GM12878 (cell line): Measurements from ENCODE around the gene RCL1. TPM values are rescaled to one million over a fixed set of nuclear protein-coding genes. Genes with fewer than 3 reads are reported as not detected.

ENCODE experiments used
- ATAC-seq: fragments of 200-7000 bp; cut with Tn5 transposase; 3 replicates; pipeline ENCODE4 v1.9.1; 2020; ENCODE audit warnings: mild to moderate bottlenecking, moderate library complexity
- BruUV-seq: library from RNA; stranded (reverse); fragments of 400-500 nt; replicated peaks from 2 replicates; lab custom pipeline; 2021; lab: Mats Ljungman, UMichigan
- CTCF ChIA-PET: fragments of 300-600 bp; sonication (Branson Sonifier 250); formaldehyde crosslinking; extraction: SDS; loops from one replicate; lab custom pipeline; 2021; ENCODE audit warnings: inconsistent platforms; lab: Yijun Ruan, JAX
- POLR2A ChIA-PET: fragments of 350-600 bp; formaldehyde crosslinking; extraction: SDS; loops from one replicate; lab custom pipeline; 2021; ENCODE audit warnings: inconsistent platforms; lab: Charles Lee
- RAD21 ChIA-PET: fragments of 300-600 bp; sonication (Branson Sonifier 250); formaldehyde crosslinking; loops from one replicate; lab custom pipeline; 2023; ENCODE audit warnings: antibody characterized with exemption; ENCODE audit not compliant: unreplicated experiment; lab: Charles Lee
- SMC1A ChIA-PET: fragments of 300-600 bp; sonication (Branson Sonifier 250); formaldehyde crosslinking; loops from one replicate; lab custom pipeline; 2023; ENCODE audit not compliant: unreplicated experiment, uncharacterized antibody; lab: Charles Lee
- DNase-seq: peaks from one replicate; pipeline ENCODE4 v3.0.0-alpha.2; 2011; ENCODE audit warnings: low read depth, low spot score
- FAIRE-seq: peaks from 3 replicates; lab custom pipeline; 2011; peaks lifted over from hg19 to GRCh38; lab: Jason Lieb, UNC
- H2AFZ ChIP-seq: 2 replicates; pipeline ENCODE4 v1.6.0; 2011; ENCODE audit warnings: low read depth, low read length, control low read depth; ENCODE audit not compliant: control insufficient read depth
- H3K27ac ChIP-seq: 2 replicates; pipeline ENCODE4 v1.5.1; 2011; ENCODE audit warnings: control low read depth; ENCODE audit not compliant: control insufficient read depth, insufficient read depth
- H3K27me3 ChIP-seq, 2 experiments: replicated peaks in 1 of 2; 2 replicates each; pipeline versions ENCODE4 v1.6.0 to v1.6.1; 2011; ENCODE audit warnings: low read length in 1 of 2; ENCODE audit not compliant: control insufficient read depth in 2 of 2, insufficient read depth in 2 of 2
- H3K36me3 ChIP-seq, 2 experiments: 2 replicates each; pipeline ENCODE4 v1.5.1; 2011; ENCODE audit warnings: low read length in 1 of 2; ENCODE audit not compliant: control insufficient read depth in 2 of 2, insufficient read depth in 2 of 2
- H3K4me1 ChIP-seq: 2 replicates; pipeline ENCODE4 v1.6.1; 2011; ENCODE audit warnings: mild to moderate bottlenecking, low read length, moderate library complexity, mixed read lengths; ENCODE audit not compliant: control insufficient read depth, insufficient read depth
- H3K4me2 ChIP-seq: 2 replicates; pipeline ENCODE4 v1.6.0; 2011; ENCODE audit warnings: control low read depth; ENCODE audit not compliant: control insufficient read depth, insufficient read depth
- H3K4me3 ChIP-seq: fragments of 200-600 bp; sonication (generic); 2 replicates; pipeline ENCODE4 v1.5.1; 2016
- H3K79me2 ChIP-seq: 2 replicates; pipeline ENCODE4 v1.6.0; 2011; ENCODE audit warnings: low read length; ENCODE audit not compliant: control insufficient read depth, insufficient read depth
- H3K9ac ChIP-seq: 2 replicates; pipeline ENCODE4 v1.8.0; 2011; ENCODE audit warnings: low read length, control low read depth, mixed read lengths; ENCODE audit not compliant: control insufficient read depth, insufficient read depth
- H3K9me3 ChIP-seq: replicated peaks from 3 replicates; pipeline ENCODE4 v1.5.1; 2011; ENCODE audit warnings: mild to moderate bottlenecking, low read length; ENCODE audit not compliant: control insufficient read depth, insufficient read depth
- H4K20me1 ChIP-seq: 2 replicates; pipeline ENCODE4 v1.6.0; 2011; ENCODE audit not compliant: control insufficient read depth, insufficient read depth
- HCFC1 ChIP-seq: fragments of 150-350 bp; IDR thresholded peaks from 2 replicates; pipeline ENCODE4 v1.6.1; 2014; ENCODE audit warnings: low read length
- WGBS: methylation state at CpG from one replicate; pipeline ENCODE4 v1.1.6; 2016; ENCODE audit warnings: low lambda C conversion rate; ENCODE audit not compliant: insufficient replicate concordance, insufficient coverage; ENCODE audit errors: missing lambda C conversion rate; 5-methylcytosine and 5-hydroxymethylcytosine counted together
- in situ Hi-C: fragments of 300-500 bp; cut with MboI; formaldehyde crosslinking; loops from 9 replicates; pipeline ENCODE4 v1.14.3; 2018; ENCODE audit warnings: mixed read lengths
- intact Hi-C: fragments of 100-400 bp; cut with micrococcal nuclease; formaldehyde crosslinking; loops from one replicate; pipeline ENCODE4 v1.14.2; 2022; ENCODE audit not compliant: unreplicated experiment
- polyA plus RNA-seq, 11 experiments: library from polyadenylated mRNA; depleted of rRNA in 4 of 11; unstranded in 6 of 11; stranded (reverse) in 5 of 11; fragments of >200 nt; fragmentation: Nextera tagmentation in 4 of 11; fragmentation: Illumina TruSeq in 1 of 11; extraction: Ambion mirVana in 4 of 11; extraction: Trizol in 1 of 11; gene quantifications; 1 replicate in 1 of 11; 2 replicates in 10 of 11; pipeline versions ENCODE4 v1.2.1 to v1.2.3, GENCODE V29; 2011 to 2016; ENCODE audit warnings: inconsistent platforms in 2 of 11, missing spikeins in 2 of 11, low read depth in 1 of 11
- total RNA-seq, 4 experiments: library from RNA; depleted of rRNA in 3 of 4; stranded (reverse); fragments of >200 nt in 3 of 4; fragmentation: Illumina TruSeq in 1 of 4; extraction: Trizol in 1 of 4; gene quantifications; 2 replicates each; pipeline versions ENCODE4 v1.2.1 to v1.2.3, GENCODE V29; 2013 to 2021
- TF ChIP-seq, protein P1 (sequence below): IDR thresholded peaks from 2 replicates; pipeline ENCODE4 v1.6.1; 2012; ENCODE audit warnings: low read length, inconsistent platforms
- TF ChIP-seq, protein P2 (sequence below): IDR thresholded peaks from 2 replicates; pipeline ENCODE4 v1.6.1; 2011; ENCODE audit warnings: mild to moderate bottlenecking, low read depth, low read length, moderate library complexity; ENCODE audit not compliant: insufficient replicate concordance
- TF ChIP-seq, protein P3 (sequence below): fragments of 450-650 bp; IDR thresholded peaks from 2 replicates; pipeline ENCODE4 v1.6.1; 2018; ENCODE audit warnings: mild to moderate bottlenecking, low read depth, moderate library complexity; ENCODE audit not compliant: partially characterized antibody

The RCL1 gene
- total and polyA plus RNA-seq, 10 of the 15 experiments (the other 5 are each of a cell fraction or from before 2014, with no cell fraction given): 21.1 to 46.8 (median 30.5) TPM

DNA sequence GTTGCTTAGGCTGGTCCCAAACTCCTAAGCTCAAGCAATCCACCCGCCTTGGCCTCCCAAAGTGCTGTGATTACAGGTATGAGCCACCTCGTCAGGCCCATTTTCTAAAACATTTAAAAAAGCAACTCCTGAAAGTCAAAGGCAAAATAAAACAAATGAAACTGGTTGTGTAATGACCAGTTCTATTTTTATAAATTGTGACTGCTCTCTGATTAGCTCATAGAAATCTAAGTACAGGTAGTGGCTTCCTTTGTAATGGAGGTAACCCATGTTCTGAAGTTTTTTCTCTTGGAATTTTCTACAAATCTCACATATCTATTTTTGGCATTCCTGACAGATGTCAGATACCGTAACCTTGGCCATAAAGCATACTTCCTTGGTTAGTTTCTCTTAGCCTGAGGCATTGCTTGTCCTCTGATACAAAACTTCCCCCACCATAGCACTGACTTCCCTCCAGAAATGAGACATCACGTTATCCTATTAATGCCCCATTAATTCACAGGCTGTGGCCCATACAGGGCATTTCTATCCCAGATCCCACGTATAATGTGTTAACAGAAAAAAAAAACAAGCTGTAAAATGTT lies 37.6 kb upstream of the RCL1 start (continued):
- TF ChIP-seq, protein P1, sequence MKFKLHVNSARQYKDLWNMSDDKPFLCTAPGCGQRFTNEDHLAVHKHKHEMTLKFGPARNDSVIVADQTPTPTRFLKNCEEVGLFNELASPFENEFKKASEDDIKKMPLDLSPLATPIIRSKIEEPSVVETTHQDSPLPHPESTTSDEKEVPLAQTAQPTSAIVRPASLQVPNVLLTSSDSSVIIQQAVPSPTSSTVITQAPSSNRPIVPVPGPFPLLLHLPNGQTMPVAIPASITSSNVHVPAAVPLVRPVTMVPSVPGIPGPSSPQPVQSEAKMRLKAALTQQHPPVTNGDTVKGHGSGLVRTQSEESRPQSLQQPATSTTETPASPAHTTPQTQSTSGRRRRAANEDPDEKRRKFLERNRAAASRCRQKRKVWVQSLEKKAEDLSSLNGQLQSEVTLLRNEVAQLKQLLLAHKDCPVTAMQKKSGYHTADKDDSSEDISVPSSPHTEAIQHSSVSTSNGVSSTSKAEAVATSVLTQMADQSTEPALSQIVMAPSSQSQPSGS: 0 out of 2 replicates have a peak, but pooled peaks have one; percentile 44
- TF ChIP-seq HCFC1: no peak

DNA sequence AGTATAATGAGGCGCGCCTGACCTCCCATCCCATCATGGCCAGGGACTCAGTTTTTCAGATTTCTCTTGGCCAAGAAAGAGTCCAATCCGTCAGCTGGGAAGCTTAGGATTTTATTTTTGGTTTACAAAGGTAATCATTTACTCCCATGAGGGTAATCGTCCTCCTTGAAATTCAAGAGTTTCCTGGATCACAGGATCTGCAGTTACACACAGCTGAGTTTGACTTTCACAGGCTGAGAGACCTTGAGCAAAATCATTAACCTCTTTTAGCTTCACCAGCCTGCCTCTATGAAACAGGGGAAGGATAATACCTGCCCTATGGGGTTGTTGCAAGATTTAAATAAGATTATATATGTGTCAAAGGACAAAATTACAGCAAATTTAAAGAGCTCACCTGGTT lies 36.3 kb upstream of the RCL1 start:
- intact Hi-C loops: loop anchor here (5.0 to 10.0 kb wide), 2 partner anchors 318 to 506 kb away; no protein-coding TSS in a partner anchor
- BruUV-seq: no TSS peak
- FAIRE-seq (no peak), DNase-seq (no peak), ATAC-seq (no peak)
- TF ChIP-seq, protein P2, sequence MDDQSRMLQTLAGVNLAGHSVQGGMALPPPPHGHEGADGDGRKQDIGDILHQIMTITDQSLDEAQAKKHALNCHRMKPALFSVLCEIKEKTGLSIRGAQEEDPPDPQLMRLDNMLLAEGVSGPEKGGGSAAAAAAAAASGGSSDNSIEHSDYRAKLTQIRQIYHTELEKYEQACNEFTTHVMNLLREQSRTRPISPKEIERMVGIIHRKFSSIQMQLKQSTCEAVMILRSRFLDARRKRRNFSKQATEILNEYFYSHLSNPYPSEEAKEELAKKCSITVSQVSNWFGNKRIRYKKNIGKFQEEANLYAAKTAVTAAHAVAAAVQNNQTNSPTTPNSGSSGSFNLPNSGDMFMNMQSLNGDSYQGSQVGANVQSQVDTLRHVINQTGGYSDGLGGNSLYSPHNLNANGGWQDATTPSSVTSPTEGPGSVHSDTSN: no peak
- TF ChIP-seq, protein P3, sequence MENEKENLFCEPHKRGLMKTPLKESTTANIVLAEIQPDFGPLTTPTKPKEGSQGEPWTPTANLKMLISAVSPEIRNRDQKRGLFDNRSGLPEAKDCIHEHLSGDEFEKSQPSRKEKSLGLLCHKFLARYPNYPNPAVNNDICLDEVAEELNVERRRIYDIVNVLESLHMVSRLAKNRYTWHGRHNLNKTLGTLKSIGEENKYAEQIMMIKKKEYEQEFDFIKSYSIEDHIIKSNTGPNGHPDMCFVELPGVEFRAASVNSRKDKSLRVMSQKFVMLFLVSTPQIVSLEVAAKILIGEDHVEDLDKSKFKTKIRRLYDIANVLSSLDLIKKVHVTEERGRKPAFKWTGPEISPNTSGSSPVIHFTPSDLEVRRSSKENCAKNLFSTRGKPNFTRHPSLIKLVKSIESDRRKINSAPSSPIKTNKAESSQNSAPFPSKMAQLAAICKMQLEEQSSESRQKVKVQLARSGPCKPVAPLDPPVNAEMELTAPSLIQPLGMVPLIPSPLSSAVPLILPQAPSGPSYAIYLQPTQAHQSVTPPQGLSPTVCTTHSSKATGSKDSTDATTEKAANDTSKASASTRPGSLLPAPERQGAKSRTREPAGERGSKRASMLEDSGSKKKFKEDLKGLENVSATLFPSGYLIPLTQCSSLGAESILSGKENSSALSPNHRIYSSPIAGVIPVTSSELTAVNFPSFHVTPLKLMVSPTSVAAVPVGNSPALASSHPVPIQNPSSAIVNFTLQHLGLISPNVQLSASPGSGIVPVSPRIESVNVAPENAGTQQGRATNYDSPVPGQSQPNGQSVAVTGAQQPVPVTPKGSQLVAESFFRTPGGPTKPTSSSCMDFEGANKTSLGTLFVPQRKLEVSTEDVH: no peak
- H4K20me1 ChIP-seq: no peaks in the 10 kb centered on the region
- H3K27ac ChIP-seq: no peak overlapping the region
- H3K9me3 ChIP-seq: no peaks in the 10 kb centered on the region
- RAD21 ChIA-PET: interaction anchor here (1.0 to 1.4 kb wide), 4 partner anchors 35 to 686 kb away, joined by 3 to 4 read pairs (median 3); no protein-coding TSS in a partner anchor
- SMC1A ChIA-PET: interaction anchor here (1.0 to 2.5 kb wide), 7 partner anchors 59 to 840 kb away, joined by 3 to 10 read pairs (median 3); no protein-coding TSS in a partner anchor
- no peaks in the 10 kb centered on the region for H3K79me2 ChIP-seq
- H3K36me3 ChIP-seq: no peaks in the 10 kb centered on the region
- H3K4me2 ChIP-seq: no peak overlapping the region
- peaks cover 8% of the 10 kb centered on the region for H3K4me1 ChIP-seq
- no peak overlapping the region for H3K4me3 ChIP-seq
- CTCF ChIA-PET: interaction anchor here (0.7 to 2.6 kb wide), 10 partner anchors 9 to 844 kb away, joined by 3 to 15 read pairs (median 4); no protein-coding TSS in a partner anchor
- in situ Hi-C loops: loop anchor here (5.0 kb wide), 2 partner anchors 231 to 686 kb away; partner anchors contain the start of gene JAK2
- H2AFZ ChIP-seq: no peak overlapping the region
- POLR2A ChIA-PET: no interaction called here
- no peaks in the 10 kb centered on the region for H3K27me3 ChIP-seq
- 95% methylated on average over 4 of the region's 4 CpGs for WGBS
- H3K9ac ChIP-seq: no peak overlapping the region
